ENCODE results near the gene PDZRN3.

DNA sequence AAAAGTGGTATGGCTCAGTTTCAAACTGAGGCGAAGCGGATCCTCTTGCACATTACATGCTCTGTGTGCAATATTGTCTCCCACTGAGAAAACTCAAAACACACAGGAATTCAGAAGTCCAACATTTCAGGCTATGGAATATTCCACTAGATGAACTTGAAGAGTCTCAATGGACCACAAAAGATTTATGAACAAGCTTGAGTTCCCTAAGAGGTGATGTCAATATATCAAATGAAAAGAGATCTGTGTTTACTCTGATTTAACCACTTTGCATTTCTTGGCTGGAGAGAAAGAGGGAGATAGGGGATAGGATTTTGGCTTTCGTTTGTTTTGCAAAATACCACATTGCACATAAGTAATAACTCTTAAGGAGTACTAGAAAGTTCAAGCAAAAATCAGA is 20.3 kb downstream of the PDZRN3 start:
- TF ChIP-seq, protein P1, sequence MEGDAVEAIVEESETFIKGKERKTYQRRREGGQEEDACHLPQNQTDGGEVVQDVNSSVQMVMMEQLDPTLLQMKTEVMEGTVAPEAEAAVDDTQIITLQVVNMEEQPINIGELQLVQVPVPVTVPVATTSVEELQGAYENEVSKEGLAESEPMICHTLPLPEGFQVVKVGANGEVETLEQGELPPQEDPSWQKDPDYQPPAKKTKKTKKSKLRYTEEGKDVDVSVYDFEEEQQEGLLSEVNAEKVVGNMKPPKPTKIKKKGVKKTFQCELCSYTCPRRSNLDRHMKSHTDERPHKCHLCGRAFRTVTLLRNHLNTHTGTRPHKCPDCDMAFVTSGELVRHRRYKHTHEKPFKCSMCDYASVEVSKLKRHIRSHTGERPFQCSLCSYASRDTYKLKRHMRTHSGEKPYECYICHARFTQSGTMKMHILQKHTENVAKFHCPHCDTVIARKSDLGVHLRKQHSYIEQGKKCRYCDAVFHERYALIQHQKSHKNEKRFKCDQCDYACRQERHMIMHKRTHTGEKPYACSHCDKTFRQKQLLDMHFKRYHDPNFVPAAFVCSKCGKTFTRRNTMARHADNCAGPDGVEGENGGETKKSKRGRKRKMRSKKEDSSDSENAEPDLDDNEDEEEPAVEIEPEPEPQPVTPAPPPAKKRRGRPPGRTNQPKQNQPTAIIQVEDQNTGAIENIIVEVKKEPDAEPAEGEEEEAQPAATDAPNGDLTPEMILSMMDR (IDR thresholded peaks at IDR 0.05) = no peak
- no peak for TF ChIP-seq POLR2A (IDR thresholded peaks at IDR 0.05)

All from Peyer's patch (tissue), 4 donors.